ENCODE data around the gene PLCB4. TPM values are rescaled to one million over a fixed set of nuclear protein-coding genes. Genes with fewer than 3 reads are reported as not detected.

PLCB4 gene
- total RNA-seq, 2 experiments from 2014 or later, result not detected

DNA sequence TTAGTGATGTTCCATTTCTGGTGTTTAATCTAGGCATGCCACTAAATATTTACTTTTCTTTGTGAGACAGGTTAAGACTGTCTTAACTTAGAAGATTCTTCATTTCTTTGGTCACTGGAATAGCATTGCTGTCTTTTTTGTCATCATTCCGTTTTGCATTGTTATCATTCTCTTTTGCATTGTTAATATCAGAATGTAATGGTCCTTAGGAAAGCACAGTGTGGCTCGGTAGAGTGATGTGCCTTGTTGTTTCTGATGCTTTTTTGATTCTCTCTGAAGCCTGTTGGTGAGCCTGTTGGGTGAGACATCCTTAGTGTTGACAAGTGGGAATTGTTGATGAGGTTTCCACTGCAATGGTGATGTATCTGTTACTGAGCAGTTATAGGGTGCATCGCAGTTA lies 23.2 kb downstream of the PLCB4 start:
- DNase-seq (no peak), ATAC-seq (no peak)
- H3K4me3 Mint-ChIP-seq, result no peak overlapping the region
- no peaks in the 10 kb centered on the region for H3K9me3 Mint-ChIP-seq (ENCODE audit: insufficient read depth)
- ChIA-PET CTCF (no interaction called here), POLR2A (no interaction called here)
- H3K4me1 Mint-ChIP-seq (ENCODE audit: low read depth), result no peaks in the 10 kb centered on the region
- no peaks in the 10 kb centered on the region for H3K36me3 Mint-ChIP-seq (ENCODE audit: low read depth)
- no peak overlapping the region for H3K27ac Mint-ChIP-seq
- H3K27me3 Mint-ChIP-seq (ENCODE audit: low read depth), result no peaks in the 10 kb centered on the region

DNA sequence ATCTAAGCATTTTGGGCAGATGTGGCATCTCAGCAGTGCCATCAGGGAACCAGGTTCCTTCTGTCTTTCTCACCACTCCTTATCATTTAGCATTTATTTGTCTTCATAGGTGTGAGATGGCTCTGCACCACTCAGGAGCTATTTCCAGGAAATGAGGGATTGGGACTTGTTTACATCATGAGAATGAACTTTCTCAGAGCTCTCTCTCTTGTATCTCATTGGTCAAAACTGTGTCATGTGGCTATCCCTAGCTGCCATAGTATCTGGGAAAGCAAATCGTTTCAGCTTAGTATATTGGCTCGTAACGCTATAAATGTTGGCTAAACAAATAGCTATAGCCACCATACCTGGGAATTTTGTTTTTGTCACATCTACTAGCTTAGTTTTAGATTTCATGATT lies 23.8 kb downstream of the PLCB4 start:
- H3K27me3 Mint-ChIP-seq (ENCODE audit: low read depth), result no peaks in the 10 kb centered on the region
- no peaks in the 10 kb centered on the region for H3K36me3 Mint-ChIP-seq (ENCODE audit: low read depth)
- no peak for ATAC-seq
- no peak for DNase-seq
- H3K4me1 Mint-ChIP-seq (ENCODE audit: low read depth), result no peaks in the 10 kb centered on the region
- no peak overlapping the region for H3K4me3 Mint-ChIP-seq
- H3K27ac Mint-ChIP-seq, result no peak overlapping the region
- ChIA-PET POLR2A (no interaction called here), CTCF (no interaction called here)
- H3K9me3 Mint-ChIP-seq (ENCODE audit: insufficient read depth), result no peaks in the 10 kb centered on the region

GRCh38 chr20:9093218-9093957 lies 24.5 kb downstream of the PLCB4 start:
- POLR2A ChIA-PET, result no interaction called here
- no peaks in the 10 kb centered on the region for H3K36me3 Mint-ChIP-seq (ENCODE audit: low read depth)
- no peaks in the 10 kb centered on the region for H3K9me3 Mint-ChIP-seq (ENCODE audit: insufficient read depth)
- H3K27me3 Mint-ChIP-seq (ENCODE audit: low read depth), result no peaks in the 10 kb centered on the region
- DNase-seq (no peak), ATAC-seq (no peak)
- H3K4me3 Mint-ChIP-seq, result no peak overlapping the region
- no peak overlapping the region for H3K27ac Mint-ChIP-seq
- CTCF ChIA-PET, result interaction anchor here (1.1 kb wide), 1 partner anchor 240 kb away, joined by 5 read pairs; no protein-coding TSS in a partner anchor
- no peaks in the 10 kb centered on the region for H3K4me1 Mint-ChIP-seq (ENCODE audit: low read depth)

DNA sequence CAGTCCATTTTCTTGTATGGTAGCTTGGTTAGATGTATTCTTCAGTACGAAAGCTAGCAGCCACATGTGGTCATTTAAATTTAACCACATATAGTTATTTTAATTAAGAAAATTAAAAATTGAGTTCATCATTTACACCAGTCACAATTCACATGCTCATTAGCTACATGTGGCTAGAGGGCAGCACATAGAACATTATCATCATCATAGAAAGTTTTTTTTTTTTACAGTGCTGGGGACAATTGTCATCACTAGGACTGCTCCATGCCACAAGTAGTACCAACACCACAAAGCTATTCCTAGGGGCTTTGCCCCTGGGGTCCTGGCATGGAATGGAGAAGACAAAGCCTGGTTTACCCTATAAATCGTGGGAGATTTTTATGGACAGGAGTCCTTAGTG lies 30.5 kb downstream of the PLCB4 start:
- POLR2A ChIA-PET, result no interaction called here
- CTCF ChIA-PET, result no interaction called here

GRCh38 chr20:9100691-9101090 lies 31.8 kb downstream of the PLCB4 start:
- no peaks in the 10 kb centered on the region for H3K9me3 Mint-ChIP-seq (ENCODE audit: insufficient read depth)
- no peak overlapping the region for H3K27ac Mint-ChIP-seq
- no peaks in the 10 kb centered on the region for H3K27me3 Mint-ChIP-seq (ENCODE audit: low read depth)
- no peaks in the 10 kb centered on the region for H3K36me3 Mint-ChIP-seq (ENCODE audit: low read depth)
- CTCF ChIA-PET, result no interaction called here
- no peak overlapping the region for H3K4me3 Mint-ChIP-seq
- no peak for DNase-seq
- no peak for ATAC-seq
- no peaks in the 10 kb centered on the region for H3K4me1 Mint-ChIP-seq (ENCODE audit: low read depth)
- POLR2A ChIA-PET, result no interaction called here

More for the DNA sequence above, 30.5 kb downstream of the PLCB4 start:
- no peak for DNase-seq
- ATAC-seq, result no peak
- Mint-ChIP-seq H3K9me3 (ENCODE audit: insufficient read depth) (no peaks in the 10 kb centered on the region), H3K4me1 (ENCODE audit: low read depth) (no peaks in the 10 kb centered on the region), H3K27ac (no peak overlapping the region), H3K27me3 (ENCODE audit: low read depth) (no peaks in the 10 kb centered on the region), H3K4me3 (no peak overlapping the region), H3K36me3 (ENCODE audit: low read depth) (no peaks in the 10 kb centered on the region)

DNA sequence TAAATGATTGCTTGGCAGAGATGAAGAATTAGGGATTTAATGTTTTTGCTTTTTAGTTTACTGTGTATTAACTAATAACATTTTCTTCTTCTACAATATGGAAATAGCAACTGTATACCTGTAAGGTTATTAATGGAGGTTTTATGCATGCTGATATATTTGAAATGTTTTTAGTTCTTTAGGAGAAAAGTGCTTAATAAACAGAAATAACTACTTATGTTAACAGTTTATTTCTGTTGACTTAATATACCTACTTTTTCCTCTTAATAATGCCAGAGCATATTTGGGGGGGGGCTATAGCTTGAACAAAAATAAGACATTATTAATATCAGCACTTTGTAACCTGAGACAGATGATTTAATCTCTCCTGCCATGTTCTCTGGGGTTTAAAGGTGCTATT lies 33.6 kb downstream of the PLCB4 start:
- H3K27me3 Mint-ChIP-seq (ENCODE audit: low read depth), result no peaks in the 10 kb centered on the region
- H3K27ac Mint-ChIP-seq, result no peak overlapping the region
- DNase-seq (no peak), ATAC-seq (no peak)
- ChIA-PET CTCF (no interaction called here), POLR2A (no interaction called here)
- no peaks in the 10 kb centered on the region for H3K36me3 Mint-ChIP-seq (ENCODE audit: low read depth)
- no peaks in the 10 kb centered on the region for H3K9me3 Mint-ChIP-seq (ENCODE audit: insufficient read depth)
- H3K4me1 Mint-ChIP-seq (ENCODE audit: low read depth), result no peaks in the 10 kb centered on the region
- no peak overlapping the region for H3K4me3 Mint-ChIP-seq

- no peaks in the 10 kb centered on the region for H3K4me1 Mint-ChIP-seq (ENCODE audit: low read depth)
- no peaks in the 10 kb centered on the region for H3K27me3 Mint-ChIP-seq (ENCODE audit: low read depth)
- no peaks in the 10 kb centered on the region for H3K36me3 Mint-ChIP-seq (ENCODE audit: low read depth)
- H3K9me3 Mint-ChIP-seq (ENCODE audit: insufficient read depth), result no peaks in the 10 kb centered on the region
- POLR2A ChIA-PET, result no interaction called here
- DNase-seq (no peak), ATAC-seq (no peak)
- H3K27ac Mint-ChIP-seq, result no peak overlapping the region
- H3K4me3 Mint-ChIP-seq, result no peak overlapping the region
- CTCF ChIA-PET, result interaction anchor here (1.0 kb wide), 1 partner anchor 13 kb away, joined by 3 read pairs; no protein-coding TSS in a partner anchor
Measured at GRCh38 chr20:9103955-9104354, 35.1 kb downstream of the PLCB4 start.

DNA sequence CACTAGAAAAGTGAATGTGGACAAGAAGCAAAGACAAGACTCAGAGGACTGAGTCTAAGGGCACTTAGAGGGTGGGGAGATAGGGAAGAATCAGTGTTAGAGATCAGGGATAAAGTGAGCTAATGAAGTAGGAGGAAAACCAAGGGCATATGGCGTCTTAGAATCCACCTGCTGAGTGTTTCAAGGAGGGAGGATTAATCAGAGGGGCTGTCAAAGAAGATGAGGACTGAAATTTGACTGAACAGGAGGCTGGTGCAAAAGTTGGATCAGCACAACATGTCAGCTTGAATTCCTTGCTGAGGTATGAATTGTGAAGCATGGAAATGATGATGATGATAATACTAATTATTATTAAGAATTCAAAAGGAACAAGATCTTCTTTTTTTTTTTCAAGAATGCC lies 39.4 kb downstream of the PLCB4 start:
- ATAC-seq (no peak), DNase-seq (no peak)
- Mint-ChIP-seq H3K27me3 (ENCODE audit: low read depth) (no peaks in the 10 kb centered on the region), H3K4me1 (ENCODE audit: low read depth) (no peaks in the 10 kb centered on the region), H3K36me3 (ENCODE audit: low read depth) (no peaks in the 10 kb centered on the region), H3K9me3 (ENCODE audit: insufficient read depth) (no peaks in the 10 kb centered on the region), H3K4me3 (no peak overlapping the region), H3K27ac (no peak overlapping the region)
- ChIA-PET POLR2A (no interaction called here), CTCF (no interaction called here)

GRCh38 chr20:9109566-9109965 lies 40.7 kb downstream of the PLCB4 start:
- H3K4me1 Mint-ChIP-seq (ENCODE audit: low read depth), result no peaks in the 10 kb centered on the region
- no peak overlapping the region for H3K27ac Mint-ChIP-seq
- H3K9me3 Mint-ChIP-seq (ENCODE audit: insufficient read depth), result no peaks in the 10 kb centered on the region
- CTCF ChIA-PET, result no interaction called here
- POLR2A ChIA-PET, result no interaction called here
- no peaks in the 10 kb centered on the region for H3K27me3 Mint-ChIP-seq (ENCODE audit: low read depth)
- no peaks in the 10 kb centered on the region for H3K36me3 Mint-ChIP-seq (ENCODE audit: low read depth)
- ATAC-seq, result no peak
- DNase-seq, result no peak
- H3K4me3 Mint-ChIP-seq, result no peak overlapping the region

GRCh38 chr20:9110365-9110764 lies 41.5 kb downstream of the PLCB4 start:
- ATAC-seq, result no peak
- H3K9me3 Mint-ChIP-seq (ENCODE audit: insufficient read depth), result no peaks in the 10 kb centered on the region
- H3K36me3 Mint-ChIP-seq (ENCODE audit: low read depth), result no peaks in the 10 kb centered on the region
- no peaks in the 10 kb centered on the region for H3K27me3 Mint-ChIP-seq (ENCODE audit: low read depth)
- no peaks in the 10 kb centered on the region for H3K4me1 Mint-ChIP-seq (ENCODE audit: low read depth)
- ChIA-PET POLR2A (no interaction called here), CTCF (no interaction called here)
- H3K27ac Mint-ChIP-seq, result no peak overlapping the region
- DNase-seq, result no peak
- no peak overlapping the region for H3K4me3 Mint-ChIP-seq

- Mint-ChIP-seq H3K4me1 (ENCODE audit: low read depth) (no peaks in the 10 kb centered on the region), H3K9me3 (ENCODE audit: insufficient read depth) (no peaks in the 10 kb centered on the region), H3K36me3 (ENCODE audit: low read depth) (no peaks in the 10 kb centered on the region), H3K27me3 (ENCODE audit: low read depth) (no peaks in the 10 kb centered on the region), H3K27ac (no peak overlapping the region), H3K4me3 (no peak overlapping the region)
- POLR2A ChIA-PET, result no interaction called here
- CTCF ChIA-PET, result no interaction called here
- ATAC-seq (no peak), DNase-seq (no peak)
Measured at GRCh38 chr20:9110916-9111432, 42.1 kb downstream of the PLCB4 start.

DNA sequence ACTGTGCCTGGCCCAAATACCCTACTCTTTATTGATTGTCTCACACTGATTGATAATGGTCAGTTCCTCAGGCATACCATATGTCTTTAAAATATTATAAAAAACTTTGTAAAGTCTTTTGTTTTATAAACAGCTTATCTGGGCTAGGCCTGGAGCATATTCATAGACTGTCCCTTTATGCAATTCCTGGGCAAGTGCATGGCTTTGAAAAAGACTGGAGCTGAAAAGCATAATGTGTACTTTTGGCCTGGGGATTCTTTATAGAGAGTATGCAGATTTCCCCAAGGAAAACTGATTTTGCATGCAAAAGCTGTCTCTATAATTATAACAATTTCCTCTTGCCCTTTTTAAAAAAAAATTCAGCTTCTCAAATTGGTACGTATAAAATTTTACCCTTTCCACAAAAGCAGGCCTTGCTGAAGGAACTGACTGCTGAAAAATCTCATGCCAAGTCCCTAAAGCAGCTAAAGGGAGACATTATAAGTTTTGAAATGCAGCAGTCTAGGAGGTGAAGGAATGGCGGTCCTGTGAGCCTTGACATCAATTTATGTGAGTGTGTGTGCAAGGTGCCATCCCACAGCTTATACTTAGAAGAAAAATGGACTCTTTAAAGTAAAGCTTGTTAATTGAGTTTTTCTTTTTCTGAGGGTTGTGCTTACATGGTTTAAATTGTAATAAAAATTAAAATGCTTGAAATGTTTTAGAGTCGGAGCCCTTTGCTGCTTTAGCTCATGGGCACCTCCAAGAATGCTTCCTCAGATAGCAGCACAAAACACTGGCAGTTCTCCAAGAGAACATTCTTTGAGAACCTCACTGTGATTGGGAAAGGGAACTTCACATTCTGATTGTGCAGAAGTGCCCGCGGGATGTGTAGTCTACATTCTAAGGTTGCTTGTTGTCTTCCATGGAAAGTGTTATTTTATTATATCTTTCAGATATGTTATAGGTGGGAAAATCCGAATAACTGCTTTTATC lies 43.9 kb downstream of the PLCB4 start:
- CTCF ChIA-PET, result no interaction called here
- no peak for DNase-seq

More for the DNA sequence above, 43.9 kb downstream of the PLCB4 start:
- H3K36me3 Mint-ChIP-seq (ENCODE audit: low read depth), result no peaks in the 10 kb centered on the region
- no peak for ATAC-seq
- peaks cover 2% of the 10 kb centered on the region for H3K27me3 Mint-ChIP-seq (ENCODE audit: low read depth)
- H3K27ac Mint-ChIP-seq, result no peak overlapping the region
- POLR2A ChIA-PET, result no interaction called here
- no peaks in the 10 kb centered on the region for H3K4me1 Mint-ChIP-seq (ENCODE audit: low read depth)
- no peak overlapping the region for H3K4me3 Mint-ChIP-seq
- no peaks in the 10 kb centered on the region for H3K9me3 Mint-ChIP-seq (ENCODE audit: insufficient read depth)

All from activated CD8-positive, alpha-beta T cell treated with anti-CD3 and anti-CD28 coated beads, Interleukin-2, amount 10 ng/mL, durations not matched to agents 7 days and 5 days (primary cell).